LHCN-M2 (cell line): ENCODE measurements around the gene WNT5B. TPM values are rescaled to one million over a fixed set of nuclear protein-coding genes. Genes with fewer than 3 reads are reported as not detected.

Source experiments
- DNase-seq: peaks from one replicate; pipeline ENCODE4 v3.0.0-alpha.2; 2012; ENCODE audit warnings: low read depth
- total RNA-seq: library from RNA; depleted of rRNA; stranded (reverse); fragments of >200 nt; gene quantifications from 2 replicates; pipeline ENCODE4 v1.2.3, GENCODE V29; 2014

The WNT5B gene
- total RNA-seq, 1 experiment from 2014 or later: 29.9 TPM

- no peak for DNase-seq
These were observed 21.9 kb downstream of the WNT5B start for GRCh38 chr12:1650978-1651361.

GRCh38 chr12:1651946-1652345, 22.9 kb downstream of the WNT5B start:
- no peak for DNase-seq

GRCh38 chr12:1655225-1655788, 26.3 kb downstream of the WNT5B start:
- DNase-seq: no peak

- no peak for DNase-seq
These were observed 27.9 kb downstream of the WNT5B start for GRCh38 chr12:1656902-1657301.

GRCh38 chr12:1657688-1658087, 28.7 kb downstream of the WNT5B start:
- DNase-seq: peak; percentile 77

GRCh38 chr12:1660304-1661187, 31.5 kb downstream of the WNT5B start:
- DNase-seq: no peak

- DNase-seq: peak; percentile 84
These were observed 32.7 kb downstream of the WNT5B start for GRCh38 chr12:1661553-1662335.

GRCh38 chr12:1662761-1663439, 33.9 kb downstream of the WNT5B start:
- DNase-seq: no peak

- DNase-seq: no peak
These were observed 34.6 kb downstream of the WNT5B start for GRCh38 chr12:1663440-1664132.

- no peak for DNase-seq
These were observed 36.3 kb downstream of the WNT5B start for GRCh38 chr12:1665366-1665765.

GRCh38 chr12:1666215-1666614, 37.2 kb downstream of the WNT5B start:
- no peak for DNase-seq

GRCh38 chr12:1666685-1667162, 37.7 kb downstream of the WNT5B start:
- no peak for DNase-seq

- peak; percentile 27 for DNase-seq
These were observed 40.0 kb downstream of the WNT5B start for GRCh38 chr12:1668833-1669543.

- no peak for DNase-seq
These were observed 41.6 kb downstream of the WNT5B start for GRCh38 chr12:1670358-1671268.

GRCh38 chr12:1676043-1676442, 47.0 kb downstream of the WNT5B start:
- no peak for DNase-seq

GRCh38 chr12:1680804-1681492, 51.9 kb downstream of the WNT5B start:
- DNase-seq: peak; percentile 15

GRCh38 chr12:1681493-1681807, 52.4 kb downstream of the WNT5B start:
- DNase-seq: no peak

- DNase-seq: peak; percentile 24
These were observed 59.2 kb downstream of the WNT5B start for GRCh38 chr12:1688086-1688710.
